SU-DHL-6 (cell line): ENCODE measurements around the gene BRIP1.

Experiments
- EZH2phosphoT487 ChIP-seq: fragments of 200-600 bp; sonication (generic), shearing (Covaris generic); conservative IDR thresholded peaks from 2 replicates; pipeline ENCODE4 v1.6.1; 2018; ENCODE audit warnings: mild to moderate bottlenecking, antibody characterized with exemption, low read length, moderate library complexity, mixed read lengths
- TF ChIP-seq, protein P1 (sequence below): fragments of 200-600 bp; sonication (generic); IDR thresholded peaks from one replicate; pipeline ENCODE4 v1.5.1; 2017; ENCODE audit warnings: antibody characterized with exemption, mild to moderate bottlenecking, low read length, moderate library complexity; ENCODE audit not compliant: insufficient read depth, poor library complexity, severe bottlenecking

- TF ChIP-seq, protein P1, sequence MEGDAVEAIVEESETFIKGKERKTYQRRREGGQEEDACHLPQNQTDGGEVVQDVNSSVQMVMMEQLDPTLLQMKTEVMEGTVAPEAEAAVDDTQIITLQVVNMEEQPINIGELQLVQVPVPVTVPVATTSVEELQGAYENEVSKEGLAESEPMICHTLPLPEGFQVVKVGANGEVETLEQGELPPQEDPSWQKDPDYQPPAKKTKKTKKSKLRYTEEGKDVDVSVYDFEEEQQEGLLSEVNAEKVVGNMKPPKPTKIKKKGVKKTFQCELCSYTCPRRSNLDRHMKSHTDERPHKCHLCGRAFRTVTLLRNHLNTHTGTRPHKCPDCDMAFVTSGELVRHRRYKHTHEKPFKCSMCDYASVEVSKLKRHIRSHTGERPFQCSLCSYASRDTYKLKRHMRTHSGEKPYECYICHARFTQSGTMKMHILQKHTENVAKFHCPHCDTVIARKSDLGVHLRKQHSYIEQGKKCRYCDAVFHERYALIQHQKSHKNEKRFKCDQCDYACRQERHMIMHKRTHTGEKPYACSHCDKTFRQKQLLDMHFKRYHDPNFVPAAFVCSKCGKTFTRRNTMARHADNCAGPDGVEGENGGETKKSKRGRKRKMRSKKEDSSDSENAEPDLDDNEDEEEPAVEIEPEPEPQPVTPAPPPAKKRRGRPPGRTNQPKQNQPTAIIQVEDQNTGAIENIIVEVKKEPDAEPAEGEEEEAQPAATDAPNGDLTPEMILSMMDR = no peak
- no peak for TF ChIP-seq EZH2phosphoT487
Measured at GRCh38 chr17:61884864-61885263, 21.5 kb upstream of the BRIP1 start.
